PC-9 (cell line): ENCODE measurements around the gene BCL2L1.

ENCODE experiments used
- CTCF ChIP-seq: fragments of 200-600 bp; sonication (generic); conservative IDR thresholded peaks from 2 replicates; pipeline ENCODE4 v1.6.1; 2017; ENCODE audit warnings: mixed run types, antibody characterized with exemption, mild to moderate bottlenecking, moderate library complexity
- EZH2 ChIP-seq: fragments of 200-600 bp; sonication (generic); IDR thresholded peaks from 2 replicates; pipeline ENCODE4 v1.8.0; 2017; ENCODE audit warnings: antibody characterized with exemption, low read depth

- no peak for TF ChIP-seq CTCF
- TF ChIP-seq EZH2, result no peak
Measured at GRCh38 chr20:31637660-31638059, 85.0 kb downstream of the BCL2L1 start, which contains the start of gene COX4I2.
